Testis (tissue), 2 donors: ENCODE results near the gene STAC2.

ENCODE experiments used
- POLR2A ChIP-seq: fragments of 450-650 bp; IDR thresholded peaks from one replicate; pipeline ENCODE4 v1.6.1; 2017; ENCODE audit warnings: antibody characterized with exemption, mild to moderate bottlenecking, moderate library complexity
- TF ChIP-seq, protein P1 (sequence below), 3 experiments: fragments of 450-650 bp in 2 of 3; fragments of 200-600 bp in 1 of 3; sonication (generic) in 1 of 3; IDR thresholded peaks; one replicate each; pipeline ENCODE4 v1.5.1; 2016 to 2019; ENCODE audit warnings: antibody characterized with exemption in 3 of 3, mild to moderate bottlenecking in 2 of 3, moderate library complexity in 1 of 3

DNA sequence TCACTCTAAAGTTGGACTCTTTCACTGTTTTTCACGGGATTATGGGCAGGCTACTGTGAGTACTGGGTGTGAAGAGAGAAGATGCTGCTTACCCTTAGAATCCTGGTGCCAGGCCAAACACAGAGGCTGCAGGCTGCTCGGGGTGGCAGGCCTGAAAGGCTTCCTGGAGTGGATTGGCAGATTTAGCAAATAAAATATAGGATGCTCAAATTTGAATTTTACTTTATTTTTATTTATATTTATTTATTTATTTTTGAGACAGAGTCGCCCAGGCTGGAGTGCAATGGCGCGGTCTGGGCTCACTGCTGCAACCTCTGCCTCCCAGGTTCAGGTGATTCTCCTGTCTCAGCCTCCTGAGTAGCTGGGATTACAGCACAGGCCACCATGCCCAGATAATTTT lies 14.9 kb upstream of the STAC2 start:
- TF ChIP-seq, protein P1, sequence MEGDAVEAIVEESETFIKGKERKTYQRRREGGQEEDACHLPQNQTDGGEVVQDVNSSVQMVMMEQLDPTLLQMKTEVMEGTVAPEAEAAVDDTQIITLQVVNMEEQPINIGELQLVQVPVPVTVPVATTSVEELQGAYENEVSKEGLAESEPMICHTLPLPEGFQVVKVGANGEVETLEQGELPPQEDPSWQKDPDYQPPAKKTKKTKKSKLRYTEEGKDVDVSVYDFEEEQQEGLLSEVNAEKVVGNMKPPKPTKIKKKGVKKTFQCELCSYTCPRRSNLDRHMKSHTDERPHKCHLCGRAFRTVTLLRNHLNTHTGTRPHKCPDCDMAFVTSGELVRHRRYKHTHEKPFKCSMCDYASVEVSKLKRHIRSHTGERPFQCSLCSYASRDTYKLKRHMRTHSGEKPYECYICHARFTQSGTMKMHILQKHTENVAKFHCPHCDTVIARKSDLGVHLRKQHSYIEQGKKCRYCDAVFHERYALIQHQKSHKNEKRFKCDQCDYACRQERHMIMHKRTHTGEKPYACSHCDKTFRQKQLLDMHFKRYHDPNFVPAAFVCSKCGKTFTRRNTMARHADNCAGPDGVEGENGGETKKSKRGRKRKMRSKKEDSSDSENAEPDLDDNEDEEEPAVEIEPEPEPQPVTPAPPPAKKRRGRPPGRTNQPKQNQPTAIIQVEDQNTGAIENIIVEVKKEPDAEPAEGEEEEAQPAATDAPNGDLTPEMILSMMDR (IDR thresholded peaks at IDR 0.05) = no peak
- TF ChIP-seq POLR2A = no peak
